ENCODE results near the gene TMTC1. TPM values are rescaled to one million over a fixed set of nuclear protein-coding genes. Genes with fewer than 3 reads are reported as not detected.
"Not testable (repeated sequence)": the region's sequence is repeated elsewhere in the genome, so short reads cannot be mapped to it uniquely, and the experiment has no call there.

The TMTC1 gene
- total RNA-seq, 1 experiment from 2014 or later: 109 TPM

- H3K27ac Mint-ChIP-seq (ENCODE audit: low read depth, unreplicated experiment): peak overlapping the region; percentile 91
- POLR2A ChIA-PET: interaction anchor here (1.2 to 1.4 kb wide), 3 partner anchors 12 to 93 kb away, joined by 4 read pairs; no protein-coding TSS in a partner anchor
Measured at GRCh38 chr12:29639893-29640495, 143.7 kb downstream of the TMTC1 start.

GRCh38 chr12:29638528-29638927 lies 145.2 kb downstream of the TMTC1 start:
- H3K4me3 Mint-ChIP-seq (ENCODE audit: unreplicated experiment): no peak overlapping the region
- POLR2A ChIA-PET: no interaction called here
- no peaks in the 10 kb centered on the region for H3K27me3 Mint-ChIP-seq (ENCODE audit: insufficient read depth, unreplicated experiment)
- peaks cover 40% of the 10 kb centered on the region for H3K4me1 Mint-ChIP-seq (ENCODE audit: insufficient read depth, unreplicated experiment)
- no peak for TF ChIP-seq CTCF (IDR thresholded peaks at IDR 0.05; ENCODE audit: unreplicated experiment)
- H3K27ac Mint-ChIP-seq (ENCODE audit: low read depth, unreplicated experiment): no peak overlapping the region
- DNase-seq (ENCODE audit: unreplicated experiment): no peak
- H3K36me3 Mint-ChIP-seq (ENCODE audit: insufficient read depth, unreplicated experiment): peaks cover 85% of the 10 kb centered on the region
- BruUV-seq (replicated peaks): no TSS peak
- intact Hi-C loops (cut with micrococcal nuclease): no loop called here
- CTCF ChIA-PET: no interaction called here
- no peaks in the 10 kb centered on the region for H3K9me3 Mint-ChIP-seq (ENCODE audit: unreplicated experiment)

More at GRCh38 chr12:29639893-29640495, 143.7 kb downstream of the TMTC1 start:
- Mint-ChIP-seq H3K27me3 (ENCODE audit: insufficient read depth, unreplicated experiment) (no peaks in the 10 kb centered on the region), H3K9me3 (ENCODE audit: unreplicated experiment) (no peaks in the 10 kb centered on the region), H3K36me3 (ENCODE audit: insufficient read depth, unreplicated experiment) (peaks cover 81% of the 10 kb centered on the region), H3K4me1 (ENCODE audit: insufficient read depth, unreplicated experiment) (peaks cover 41% of the 10 kb centered on the region), H3K4me3 (ENCODE audit: unreplicated experiment) (peak overlapping the region; percentile 12)
- no peak for DNase-seq (ENCODE audit: unreplicated experiment)
- no peak for TF ChIP-seq CTCF (IDR thresholded peaks at IDR 0.05; ENCODE audit: unreplicated experiment)
- CTCF ChIA-PET: no interaction called here
- BruUV-seq (replicated peaks): no TSS peak
- intact Hi-C loops (cut with micrococcal nuclease): no loop called here

DNA sequence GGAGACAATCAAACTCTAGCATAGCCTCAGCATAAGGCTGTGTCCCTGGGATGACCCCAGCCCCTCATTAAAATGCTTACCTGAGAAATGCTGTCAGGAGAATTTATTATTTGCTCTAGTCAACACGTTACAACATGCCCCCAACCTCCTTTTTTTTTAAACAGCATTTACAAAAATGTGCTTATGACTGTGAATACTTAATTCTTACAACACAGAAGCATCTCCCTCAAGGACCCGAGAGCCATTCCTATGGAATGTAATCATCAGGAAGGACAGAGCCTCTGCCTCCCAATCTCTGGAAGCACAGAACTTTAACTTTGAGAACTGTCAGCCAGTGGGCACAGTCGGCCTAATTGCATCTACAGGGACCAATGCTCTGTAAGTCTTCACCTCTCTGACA lies 149.7 kb downstream of the TMTC1 start:
- BruUV-seq (replicated peaks): no TSS peak
- peak overlapping the region; percentile 31 for H3K27ac Mint-ChIP-seq (ENCODE audit: low read depth, unreplicated experiment)
- ChIA-PET CTCF (interaction anchor here (0.6 kb wide), 1 partner anchor 540 kb away, joined by 3 read pairs; no protein-coding TSS in a partner anchor), POLR2A (interaction anchor here (0.7 kb wide), 1 partner anchor 19 kb away, joined by 3 read pairs; no protein-coding TSS in a partner anchor)
- no peak for DNase-seq (ENCODE audit: unreplicated experiment)
- no peak overlapping the region for H3K4me3 Mint-ChIP-seq (ENCODE audit: unreplicated experiment)
- no peaks in the 10 kb centered on the region for H3K27me3 Mint-ChIP-seq (ENCODE audit: insufficient read depth, unreplicated experiment)
- H3K4me1 Mint-ChIP-seq (ENCODE audit: insufficient read depth, unreplicated experiment): peaks cover 20% of the 10 kb centered on the region
- no peak for TF ChIP-seq CTCF (IDR thresholded peaks at IDR 0.05; ENCODE audit: unreplicated experiment)
- intact Hi-C loops (cut with micrococcal nuclease): no loop called here
- H3K9me3 Mint-ChIP-seq (ENCODE audit: unreplicated experiment): no peaks in the 10 kb centered on the region
- peaks cover 87% of the 10 kb centered on the region for H3K36me3 Mint-ChIP-seq (ENCODE audit: insufficient read depth, unreplicated experiment)

- intact Hi-C loops (cut with micrococcal nuclease); H3K27ac Mint-ChIP-seq (ENCODE audit: low read depth, unreplicated experiment); H3K27me3 Mint-ChIP-seq (ENCODE audit: insufficient read depth, unreplicated experiment); CTCF ChIA-PET; H3K4me3 Mint-ChIP-seq (ENCODE audit: unreplicated experiment); BruUV-seq (replicated peaks); DNase-seq (ENCODE audit: unreplicated experiment); H3K9me3 Mint-ChIP-seq (ENCODE audit: unreplicated experiment); POLR2A ChIA-PET: not testable (repeated sequence)
- Mint-ChIP-seq H3K4me1 (ENCODE audit: insufficient read depth, unreplicated experiment) (peaks cover 15% of the 10 kb centered on the region), H3K36me3 (ENCODE audit: insufficient read depth, unreplicated experiment) (peaks cover 86% of the 10 kb centered on the region)
Measured at GRCh38 chr12:29630164-29630563, 153.6 kb downstream of the TMTC1 start.

All from MCF 10A (cell line).